Measurements from ENCODE around the gene DCST1.

GRCh38 chr1:154992721-154993571 lies 40.7 kb upstream of the DCST1 start:
- TF ChIP-seq CTCF (IDR thresholded peaks at IDR 0.05) = no peak
- TF ChIP-seq EZH2 (IDR thresholded peaks at IDR 0.05; ENCODE audit: borderline replicate concordance, insufficient read depth, low read depth, low read length, poor library complexity, severe bottlenecking) = no peak

Measured in B cell (primary cell).